ENCODE measurements around the gene DHX34.
"Not testable (repeated sequence)": the region's sequence is repeated elsewhere in the genome, so short reads cannot be mapped to it uniquely, and the experiment has no call there.

Gene DHX34

GRCh38 chr19:47348819-47349795 lies at the start of gene DHX34:
TSS of gene DHX34 (plus strand) at chr19:47349315. CDS start at chr19:47353031, 3,716 bp downstream.
- DNase-seq, result peak; percentile 99

GRCh38 chr19:47300867-47301266 lies 48.2 kb upstream of the DHX34 start:
- not testable (repeated sequence) for DNase-seq

- DNase-seq, result no peak
Observed at GRCh38 chr19:47302249-47302648, 46.9 kb upstream of the DHX34 start.

- DNase-seq, result no peak
Observed at GRCh38 chr19:47303966-47304365, 45.1 kb upstream of the DHX34 start.

GRCh38 chr19:47305309-47305751 lies 43.8 kb upstream of the DHX34 start:
- DNase-seq, result peak; percentile 65

- no peak for DNase-seq
Observed at GRCh38 chr19:47306303-47306702, 42.8 kb upstream of the DHX34 start.

- no peak for DNase-seq
Observed at GRCh38 chr19:47309038-47309437, 40.1 kb upstream of the DHX34 start.

GRCh38 chr19:47309608-47310007 lies 39.5 kb upstream of the DHX34 start, which contains the start of gene C5AR1:
TSS of gene C5AR1 (plus strand) at chr19:47309861. CDS start at chr19:47309896, 35 bp downstream.
- DNase-seq, result no peak

GRCh38 chr19:47310323-47310722 lies 38.8 kb upstream of the DHX34 start:
- DNase-seq, result no peak

- no peak for DNase-seq
Observed at GRCh38 chr19:47310819-47311218, 38.3 kb upstream of the DHX34 start.

GRCh38 chr19:47312366-47313006 lies 36.6 kb upstream of the DHX34 start:
- DNase-seq, result no peak

- no peak for DNase-seq
Observed at GRCh38 chr19:47313754-47314295, 35.3 kb upstream of the DHX34 start.

- DNase-seq, result no peak
Observed at GRCh38 chr19:47315125-47315821, 33.8 kb upstream of the DHX34 start.

GRCh38 chr19:47316513-47316912 lies 32.6 kb upstream of the DHX34 start:
- no peak for DNase-seq

GRCh38 chr19:47319923-47320871 lies 28.9 kb upstream of the DHX34 start:
- DNase-seq, result no peak

- DNase-seq, result no peak
Observed at GRCh38 chr19:47321630-47322029, 27.5 kb upstream of the DHX34 start.

GRCh38 chr19:47322058-47322457 lies 27.1 kb upstream of the DHX34 start:
- DNase-seq, result no peak

- no peak for DNase-seq
Observed at GRCh38 chr19:47323409-47323808, 25.7 kb upstream of the DHX34 start.

- no peak for DNase-seq
Observed at GRCh38 chr19:47323872-47324271, 25.2 kb upstream of the DHX34 start.

GRCh38 chr19:47324502-47324901 lies 24.6 kb upstream of the DHX34 start:
- DNase-seq, result no peak

- DNase-seq, result no peak
Observed at GRCh38 chr19:47330466-47330869, 18.6 kb upstream of the DHX34 start.

- DNase-seq, result no peak
Observed at GRCh38 chr19:47331490-47331889, 17.6 kb upstream of the DHX34 start.
